Memory B cell (primary cell): Measurements from ENCODE around the gene GLT1D1.

Experiments used
- ATAC-seq: fragments of 150-1000 bp; cut with Tn5 transposase; 2 replicates; pipeline ENCODE4 v1.10.0; 2021; ENCODE audit warnings: low read depth, mild to moderate bottlenecking, moderate library complexity
- DNase-seq, 2 donors: peaks; one replicate each; pipeline ENCODE4 v3.0.0; 2022; ENCODE audit warnings: low spot score in 2 of 2
- H3K27ac Mint-ChIP-seq: one replicate; pipeline ENCODE4 v1.8.0; 2022; ENCODE audit warnings: mild to moderate bottlenecking, moderate library complexity, mixed read lengths
- H3K27me3 Mint-ChIP-seq: one replicate; pipeline ENCODE4 v1.8.0; 2022; ENCODE audit warnings: mixed read lengths
- H3K36me3 Mint-ChIP-seq: one replicate; pipeline ENCODE4 v1.8.0; 2022; ENCODE audit warnings: mild to moderate bottlenecking, mixed read lengths
- H3K4me1 Mint-ChIP-seq: one replicate; pipeline ENCODE4 v1.8.0; 2022; ENCODE audit warnings: mixed read lengths
- H3K4me3 Mint-ChIP-seq: one replicate; pipeline ENCODE4 v1.8.0; 2022; ENCODE audit warnings: mild to moderate bottlenecking, moderate library complexity, mixed read lengths
- H3K9me3 Mint-ChIP-seq: one replicate; pipeline ENCODE4 v1.8.0; 2022; ENCODE audit warnings: mixed read lengths

GLT1D1 gene

GRCh38 chr12:128966203-128966810 lies 113.0 kb downstream of the GLT1D1 start:
- ATAC-seq (peak; percentile 56), DNase-seq (no peak)
- Mint-ChIP-seq H3K9me3 (peaks cover 6% of the 10 kb centered on the region), H3K4me3 (no peak overlapping the region), H3K4me1 (peaks cover 16% of the 10 kb centered on the region), H3K36me3 (peaks cover 5% of the 10 kb centered on the region), H3K27ac (no peak overlapping the region), H3K27me3 (peaks cover 26% of the 10 kb centered on the region)

- Mint-ChIP-seq H3K27ac (no peak overlapping the region), H3K4me1 (peaks cover 20% of the 10 kb centered on the region), H3K4me3 (no peak overlapping the region), H3K36me3 (peaks cover 5% of the 10 kb centered on the region), H3K27me3 (peaks cover 27% of the 10 kb centered on the region), H3K9me3 (peaks cover 5% of the 10 kb centered on the region)
- DNase-seq, result no peak
- ATAC-seq, result no peak
Observed at GRCh38 chr12:128968668-128969067, 115.4 kb downstream of the GLT1D1 start.

DNA sequence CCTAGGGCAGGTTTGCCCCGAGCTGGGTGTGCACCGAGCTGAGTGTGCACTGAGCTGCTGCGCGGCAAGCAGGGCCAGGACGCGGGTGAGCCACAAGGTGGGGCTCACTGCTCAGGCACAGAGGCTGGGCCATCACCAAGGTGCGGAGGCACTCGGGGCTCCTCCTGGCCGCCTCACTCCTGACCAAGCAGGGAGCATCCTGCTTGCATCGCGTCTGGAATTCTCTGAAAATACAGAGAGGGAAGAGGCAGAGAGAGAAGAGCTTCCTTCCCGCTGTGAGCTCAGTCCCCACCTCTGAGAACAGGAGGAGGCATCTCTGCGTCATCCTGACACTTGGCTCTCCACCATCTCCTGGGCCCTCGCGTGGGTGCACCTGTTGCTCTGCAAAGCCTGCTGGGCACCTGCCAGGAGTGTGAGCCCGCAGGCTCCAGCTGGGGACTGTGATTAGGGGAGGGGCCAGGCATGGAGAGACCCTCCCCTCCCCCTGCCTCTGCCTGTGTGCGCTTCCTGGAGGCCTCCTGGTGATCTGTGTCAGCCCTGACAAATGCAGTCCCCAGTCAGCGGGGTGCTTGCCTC lies 116.3 kb downstream of the GLT1D1 start:
- Mint-ChIP-seq H3K9me3 (peaks cover 4% of the 10 kb centered on the region), H3K4me1 (peaks cover 20% of the 10 kb centered on the region), H3K27me3 (peaks cover 26% of the 10 kb centered on the region), H3K4me3 (no peak overlapping the region), H3K27ac (no peak overlapping the region), H3K36me3 (peaks cover 3% of the 10 kb centered on the region)
- DNase-seq (no peak), ATAC-seq (peak; percentile 70)

DNA sequence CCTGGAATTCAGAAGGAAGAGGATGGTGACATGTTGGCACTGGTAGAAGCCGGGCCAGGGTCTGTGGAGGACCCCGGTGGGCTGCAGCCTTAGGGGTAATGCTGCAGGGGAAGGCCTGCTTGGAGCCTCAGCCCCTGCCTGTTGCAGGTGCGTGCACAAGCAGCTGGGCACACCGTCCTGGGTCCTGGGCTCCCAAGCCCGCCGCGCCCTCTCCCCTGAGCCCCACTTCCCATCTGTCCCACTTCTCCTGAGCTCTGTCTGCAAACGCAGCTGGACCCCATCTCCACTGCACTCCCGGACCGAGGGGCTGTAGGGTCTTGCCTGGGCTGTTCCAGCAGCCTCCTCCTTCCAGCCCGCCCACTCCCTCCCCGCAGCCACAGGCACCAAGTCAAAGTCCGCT lies 116.8 kb downstream of the GLT1D1 start:
- H3K27me3 Mint-ChIP-seq, result peaks cover 27% of the 10 kb centered on the region

DNA sequence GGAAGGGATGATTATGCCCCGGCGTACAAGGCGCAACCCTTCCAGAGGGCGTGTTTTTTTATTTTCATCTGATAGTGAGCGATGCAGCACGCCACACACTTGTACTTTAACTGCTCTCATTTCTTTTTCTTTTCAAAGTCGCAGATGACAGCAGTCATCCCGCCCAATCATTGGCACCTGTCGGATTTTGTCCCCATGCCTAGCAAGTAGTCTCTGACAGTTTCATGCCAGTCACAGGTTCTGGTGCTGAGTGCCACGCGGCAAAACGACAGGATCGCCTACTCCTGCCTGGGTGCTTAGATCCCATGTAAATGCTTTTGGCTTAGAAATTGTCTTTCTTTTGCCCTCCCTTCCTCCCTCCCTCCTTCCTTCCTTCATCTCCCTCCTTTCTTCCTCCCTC lies 117.7 kb downstream of the GLT1D1 start:
- peaks cover 20% of the 10 kb centered on the region for H3K4me1 Mint-ChIP-seq
- peaks cover 30% of the 10 kb centered on the region for H3K27me3 Mint-ChIP-seq

More for the DNA sequence above, 116.8 kb downstream of the GLT1D1 start:
- Mint-ChIP-seq H3K9me3 (no peaks in the 10 kb centered on the region), H3K4me1 (peaks cover 20% of the 10 kb centered on the region), H3K4me3 (peak overlapping the region; percentile 9), H3K27ac (no peak overlapping the region), H3K36me3 (no peaks in the 10 kb centered on the region)
- ATAC-seq (no peak), DNase-seq (no peak)

GRCh38 chr12:128971802-128972201 lies 118.5 kb downstream of the GLT1D1 start:
- no peak for ATAC-seq
- no peak overlapping the region for H3K27ac Mint-ChIP-seq
- DNase-seq, result no peak
- no peaks in the 10 kb centered on the region for H3K9me3 Mint-ChIP-seq
- peaks cover 16% of the 10 kb centered on the region for H3K4me1 Mint-ChIP-seq
- H3K4me3 Mint-ChIP-seq, result peak overlapping the region; percentile 24
- peaks cover 30% of the 10 kb centered on the region for H3K27me3 Mint-ChIP-seq
- no peaks in the 10 kb centered on the region for H3K36me3 Mint-ChIP-seq

More for the DNA sequence above, 117.7 kb downstream of the GLT1D1 start:
- no peak for ATAC-seq
- no peaks in the 10 kb centered on the region for H3K36me3 Mint-ChIP-seq
- H3K9me3 Mint-ChIP-seq, result no peaks in the 10 kb centered on the region
- no peak overlapping the region for H3K27ac Mint-ChIP-seq
- no peak for DNase-seq
- H3K4me3 Mint-ChIP-seq, result no peak overlapping the region

DNA sequence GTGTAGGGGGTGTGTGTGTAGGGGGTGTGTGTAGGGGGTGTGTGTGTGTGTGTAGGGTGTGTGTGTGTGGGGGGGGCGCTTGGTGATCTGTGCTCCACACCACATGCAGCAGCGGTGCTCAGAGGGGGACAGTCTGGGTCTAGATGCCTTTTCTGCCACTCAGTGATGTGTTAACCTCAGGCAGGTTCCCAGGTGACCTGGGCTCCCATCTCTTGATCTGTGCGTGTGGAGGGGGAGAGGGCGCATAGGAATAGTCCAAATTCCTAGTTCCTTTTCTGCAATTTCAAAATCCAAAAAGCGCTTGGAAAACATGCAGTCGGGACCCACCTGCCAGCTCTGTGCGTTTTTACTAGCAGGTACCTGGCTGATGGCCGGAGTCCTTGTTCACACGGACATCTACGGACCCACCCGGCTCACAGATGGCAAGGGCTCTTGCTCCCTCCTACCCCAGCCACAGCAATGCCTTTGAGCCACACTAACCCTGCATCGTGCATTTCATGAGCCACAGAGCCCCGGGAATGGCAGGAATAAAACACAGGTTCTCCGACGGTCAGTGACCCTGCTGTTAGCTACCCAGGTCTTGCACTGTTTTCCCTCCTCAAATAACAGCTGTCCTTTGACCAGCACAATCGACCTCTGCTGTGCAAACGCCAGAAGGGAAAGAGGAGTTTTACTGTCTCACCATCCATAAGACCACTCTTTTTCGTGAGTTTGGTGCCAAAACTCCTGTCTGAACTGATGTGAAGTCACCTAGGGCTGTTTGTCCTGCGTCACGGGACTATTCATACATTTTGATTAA lies 120.8 kb downstream of the GLT1D1 start:
- no peaks in the 10 kb centered on the region for H3K9me3 Mint-ChIP-seq
- no peaks in the 10 kb centered on the region for H3K36me3 Mint-ChIP-seq
- no peak overlapping the region for H3K4me3 Mint-ChIP-seq
- DNase-seq (no peak), ATAC-seq (no peak)
- peaks cover 12% of the 10 kb centered on the region for H3K4me1 Mint-ChIP-seq
- H3K27me3 Mint-ChIP-seq, result peaks cover 29% of the 10 kb centered on the region
- H3K27ac Mint-ChIP-seq, result no peak overlapping the region

DNA sequence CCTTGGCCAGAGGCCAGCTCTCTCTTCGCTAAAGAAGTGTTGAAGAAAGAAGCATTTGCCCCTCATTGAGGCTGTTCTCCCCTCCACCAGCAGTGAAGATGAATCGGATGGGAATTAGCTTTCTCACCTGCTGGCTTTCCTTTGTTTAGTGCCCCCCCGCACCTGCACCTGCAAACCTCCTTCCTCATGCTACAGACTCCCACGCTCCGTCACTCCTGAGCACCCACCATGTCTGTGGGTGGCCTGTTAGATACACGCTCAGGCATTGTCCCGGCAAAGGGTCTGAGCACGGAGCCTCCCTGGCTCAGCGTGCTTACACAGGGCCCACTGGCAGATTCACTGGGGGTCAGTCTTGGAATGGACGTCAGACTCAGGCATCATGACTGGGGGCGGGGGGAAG lies 121.6 kb downstream of the GLT1D1 start:
- Mint-ChIP-seq H3K36me3 (no peaks in the 10 kb centered on the region), H3K4me1 (peaks cover 11% of the 10 kb centered on the region), H3K4me3 (no peak overlapping the region), H3K27me3 (peaks cover 28% of the 10 kb centered on the region), H3K27ac (no peak overlapping the region), H3K9me3 (no peaks in the 10 kb centered on the region)
- no peak for DNase-seq
- no peak for ATAC-seq

DNA sequence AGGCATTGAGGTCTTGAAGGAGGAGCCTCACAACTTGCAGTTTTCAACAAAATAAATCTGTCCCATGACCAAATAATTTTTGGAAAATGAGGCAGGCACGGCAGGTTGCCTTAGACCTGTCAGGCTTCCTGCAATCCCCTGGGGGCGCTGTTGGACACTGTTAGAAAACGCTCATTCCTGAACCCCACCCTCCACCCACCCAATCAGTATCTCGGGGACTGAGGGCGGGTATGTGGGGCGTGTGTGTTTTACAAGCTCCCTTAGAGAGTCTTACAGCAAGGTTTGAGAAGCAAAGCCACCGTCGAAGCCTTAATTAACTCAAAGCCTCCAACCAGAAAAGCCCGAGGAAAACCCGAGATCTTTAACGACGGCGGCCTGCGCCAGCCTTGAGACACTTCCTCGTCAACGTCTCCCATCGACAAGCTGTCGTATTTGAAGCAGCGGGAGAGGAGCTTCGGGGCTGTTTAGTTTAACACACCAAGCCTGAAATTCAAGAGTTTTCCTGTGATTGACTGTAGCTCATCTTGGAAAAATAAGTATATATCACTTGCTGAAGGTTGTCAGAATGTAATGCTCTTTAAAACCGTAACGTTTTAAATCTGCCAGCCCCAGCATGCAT lies 123.0 kb downstream of the GLT1D1 start:
- no peak for DNase-seq
- no peak overlapping the region for H3K4me3 Mint-ChIP-seq
- H3K4me1 Mint-ChIP-seq, result peaks cover 4% of the 10 kb centered on the region
- no peak for ATAC-seq
- no peaks in the 10 kb centered on the region for H3K9me3 Mint-ChIP-seq
- no peaks in the 10 kb centered on the region for H3K36me3 Mint-ChIP-seq
- peaks cover 23% of the 10 kb centered on the region for H3K27me3 Mint-ChIP-seq
- H3K27ac Mint-ChIP-seq, result no peak overlapping the region

- H3K9me3 Mint-ChIP-seq, result no peaks in the 10 kb centered on the region
- no peak for ATAC-seq
- DNase-seq, result no peak
- no peak overlapping the region for H3K27ac Mint-ChIP-seq
- no peaks in the 10 kb centered on the region for H3K36me3 Mint-ChIP-seq
- no peaks in the 10 kb centered on the region for H3K4me1 Mint-ChIP-seq
- no peak overlapping the region for H3K4me3 Mint-ChIP-seq
- H3K27me3 Mint-ChIP-seq, result peaks cover 22% of the 10 kb centered on the region
Observed at GRCh38 chr12:128977441-128977840, 124.2 kb downstream of the GLT1D1 start.

DNA sequence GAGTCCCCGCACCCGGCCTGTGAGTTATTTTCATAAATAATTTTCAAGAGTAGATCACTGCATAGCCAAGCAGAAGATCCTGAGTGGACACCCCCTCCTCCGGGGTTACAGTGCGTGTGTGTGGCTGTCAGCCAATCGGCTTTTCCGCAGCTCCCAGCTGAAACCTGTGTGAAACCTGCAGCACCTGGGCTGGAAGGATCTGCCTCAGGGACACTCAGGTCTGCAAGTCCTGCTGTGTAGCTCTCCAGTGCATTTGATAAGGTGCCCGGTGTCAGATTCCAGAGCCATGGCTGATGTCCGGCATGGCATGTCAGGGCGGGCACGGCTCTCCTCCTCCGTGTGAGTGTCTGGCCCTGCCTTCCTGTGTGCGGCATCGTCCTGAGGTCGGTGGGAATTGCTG lies 124.8 kb downstream of the GLT1D1 start:
- H3K4me1 Mint-ChIP-seq, result no peaks in the 10 kb centered on the region
- H3K9me3 Mint-ChIP-seq, result no peaks in the 10 kb centered on the region
- H3K36me3 Mint-ChIP-seq, result no peaks in the 10 kb centered on the region
- DNase-seq (no peak), ATAC-seq (no peak)
- H3K4me3 Mint-ChIP-seq, result no peak overlapping the region
- H3K27ac Mint-ChIP-seq, result no peak overlapping the region
- peaks cover 22% of the 10 kb centered on the region for H3K27me3 Mint-ChIP-seq

DNA sequence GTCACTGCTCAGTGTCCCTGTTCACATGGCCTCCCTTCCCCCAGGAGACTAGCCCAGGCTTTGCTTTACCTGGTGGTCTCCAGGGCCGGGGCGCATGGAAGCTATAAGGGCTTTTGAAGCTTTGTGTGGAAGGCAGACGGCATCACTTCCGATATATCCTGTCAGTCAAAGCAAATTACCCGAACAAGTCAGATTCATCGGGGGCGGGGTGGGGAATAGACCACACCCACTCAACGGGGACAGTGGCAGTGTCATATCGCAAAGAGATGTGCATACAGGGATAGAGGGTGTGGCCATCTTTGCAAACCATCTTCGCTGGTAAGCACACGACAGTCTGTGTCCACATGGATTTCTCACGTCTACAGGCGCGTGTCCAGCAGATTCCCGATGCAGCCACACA lies 127.3 kb downstream of the GLT1D1 start:
- Mint-ChIP-seq H3K4me1 (no peaks in the 10 kb centered on the region), H3K27me3 (peaks cover 13% of the 10 kb centered on the region), H3K9me3 (no peaks in the 10 kb centered on the region), H3K36me3 (no peaks in the 10 kb centered on the region), H3K27ac (no peak overlapping the region), H3K4me3 (no peak overlapping the region)
- ATAC-seq (no peak), DNase-seq (no peak)

- H3K4me1 Mint-ChIP-seq, result no peaks in the 10 kb centered on the region
- H3K9me3 Mint-ChIP-seq, result no peaks in the 10 kb centered on the region
- no peak overlapping the region for H3K27ac Mint-ChIP-seq
- no peaks in the 10 kb centered on the region for H3K36me3 Mint-ChIP-seq
- no peak overlapping the region for H3K4me3 Mint-ChIP-seq
- ATAC-seq (no peak), DNase-seq (no peak)
- H3K27me3 Mint-ChIP-seq, result peaks cover 10% of the 10 kb centered on the region
Observed at GRCh38 chr12:128981971-128982533, 128.8 kb downstream of the GLT1D1 start.

DNA sequence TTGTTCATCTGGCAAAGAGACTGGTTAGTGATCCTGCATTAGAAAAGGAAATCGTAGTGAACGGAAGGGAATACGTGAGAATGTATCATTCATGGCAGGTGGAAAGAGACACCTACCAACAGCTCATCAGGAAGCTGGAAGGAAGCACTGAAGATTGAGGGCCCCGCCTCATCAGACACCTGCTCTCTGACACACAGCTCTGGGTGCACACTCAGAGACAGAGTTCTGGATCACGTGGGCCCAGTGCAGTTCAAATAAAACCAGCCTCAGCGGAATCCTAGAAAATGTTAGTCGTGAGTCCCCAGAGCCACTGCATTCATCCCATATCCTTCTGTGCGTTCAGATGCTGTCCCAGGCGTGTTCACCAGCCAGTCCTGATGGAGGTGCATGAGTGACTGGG lies 129.7 kb downstream of the GLT1D1 start:
- ATAC-seq (no peak), DNase-seq (no peak)
- no peak overlapping the region for H3K4me3 Mint-ChIP-seq
- no peaks in the 10 kb centered on the region for H3K9me3 Mint-ChIP-seq
- peaks cover 10% of the 10 kb centered on the region for H3K27me3 Mint-ChIP-seq
- H3K27ac Mint-ChIP-seq, result no peak overlapping the region
- H3K4me1 Mint-ChIP-seq, result no peaks in the 10 kb centered on the region
- no peaks in the 10 kb centered on the region for H3K36me3 Mint-ChIP-seq
